Mammary epithelial cell (primary cell): Measurements from ENCODE around the gene CPOX.

Experiments
- EZH2 ChIP-seq: IDR thresholded peaks from 2 replicates; pipeline ENCODE4 v1.6.1; 2012; ENCODE audit warnings: low read length, inconsistent platforms, borderline replicate concordance
- TF ChIP-seq, protein P1 (sequence below), 2 donors: IDR thresholded peaks in 1 of 2; conservative IDR thresholded peaks in 1 of 2; 2 replicates each; pipeline ENCODE4 v1.5.1; 2011 to 2012; ENCODE audit warnings: inconsistent platforms in 2 of 2, low read length in 2 of 2, mild to moderate bottlenecking in 2 of 2, control low read depth in 1 of 2, low read depth in 1 of 2; ENCODE audit not compliant: insufficient read depth in 1 of 2; ENCODE audit errors: extremely low read depth in 1 of 2

DNA sequence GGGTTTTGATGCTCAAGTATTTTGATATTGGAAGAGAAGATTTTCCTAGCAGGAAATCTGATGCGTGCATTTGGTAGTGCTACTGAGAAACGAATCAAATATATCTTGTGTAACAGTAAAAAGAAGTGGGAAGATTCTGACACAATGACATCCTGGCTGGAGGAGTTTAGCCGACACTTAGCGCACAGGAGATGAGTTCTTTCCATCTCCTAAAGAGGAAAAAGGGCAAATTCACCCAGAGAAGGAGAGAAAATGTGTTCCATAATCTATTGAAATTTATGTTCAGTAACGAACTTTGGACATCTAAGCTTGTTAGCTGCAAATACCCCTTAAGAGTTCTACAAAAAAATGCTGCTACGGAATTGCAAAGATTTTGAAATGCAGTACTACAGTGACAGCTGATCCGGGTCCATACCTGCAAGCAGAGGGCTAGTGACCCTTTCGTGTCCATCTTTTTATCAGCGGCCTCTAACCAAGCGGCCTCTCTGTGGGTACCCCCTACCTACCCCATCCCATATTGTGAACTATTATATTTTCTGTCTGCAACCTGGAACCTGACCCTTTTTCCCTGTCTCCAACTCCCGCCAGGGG, 971 bp downstream of the CPOX start:
- TF ChIP-seq, protein P1, sequence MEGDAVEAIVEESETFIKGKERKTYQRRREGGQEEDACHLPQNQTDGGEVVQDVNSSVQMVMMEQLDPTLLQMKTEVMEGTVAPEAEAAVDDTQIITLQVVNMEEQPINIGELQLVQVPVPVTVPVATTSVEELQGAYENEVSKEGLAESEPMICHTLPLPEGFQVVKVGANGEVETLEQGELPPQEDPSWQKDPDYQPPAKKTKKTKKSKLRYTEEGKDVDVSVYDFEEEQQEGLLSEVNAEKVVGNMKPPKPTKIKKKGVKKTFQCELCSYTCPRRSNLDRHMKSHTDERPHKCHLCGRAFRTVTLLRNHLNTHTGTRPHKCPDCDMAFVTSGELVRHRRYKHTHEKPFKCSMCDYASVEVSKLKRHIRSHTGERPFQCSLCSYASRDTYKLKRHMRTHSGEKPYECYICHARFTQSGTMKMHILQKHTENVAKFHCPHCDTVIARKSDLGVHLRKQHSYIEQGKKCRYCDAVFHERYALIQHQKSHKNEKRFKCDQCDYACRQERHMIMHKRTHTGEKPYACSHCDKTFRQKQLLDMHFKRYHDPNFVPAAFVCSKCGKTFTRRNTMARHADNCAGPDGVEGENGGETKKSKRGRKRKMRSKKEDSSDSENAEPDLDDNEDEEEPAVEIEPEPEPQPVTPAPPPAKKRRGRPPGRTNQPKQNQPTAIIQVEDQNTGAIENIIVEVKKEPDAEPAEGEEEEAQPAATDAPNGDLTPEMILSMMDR (conservative IDR thresholded peaks at IDR 0.05 in 1 of 2, IDR thresholded peaks at IDR 0.05 in 1 of 2; ENCODE audit: extremely low read depth in 1 of 2, insufficient read depth in 1 of 2, low read depth in 1 of 2, low read length in 2 of 2), result no peak
- no peak for TF ChIP-seq EZH2
